CD4-positive, alpha-beta T cell (primary cell): ENCODE data around the gene ELP5. TPM values are rescaled to one million over a fixed set of nuclear protein-coding genes. Genes with fewer than 3 reads are reported as not detected.

Experiments used
- ATAC-seq: fragments of 200-7000 bp; cut with Tn5 transposase; one replicate; pipeline ENCODE4 v1.10.0; 2022; ENCODE audit warnings: mild to moderate bottlenecking; ENCODE audit not compliant: poor library complexity
- CTCF ChIA-PET: fragments of 350-600 bp; sonication (Branson Sonifier 250); formaldehyde crosslinking; loops from one replicate; lab custom pipeline; 2021; ENCODE audit warnings: antibody characterized with exemption, inconsistent platforms; lab: Charles Lee
- POLR2A ChIA-PET: fragments of 350-600 bp; sonication (Branson Sonifier 250); formaldehyde crosslinking; loops from one replicate; lab custom pipeline; 2021; ENCODE audit warnings: antibody characterized with exemption, inconsistent platforms; lab: Charles Lee
- DNase-seq, 14 experiments: peaks; one replicate each; pipeline ENCODE4 v3.0.0-alpha.2; 2013 to 2020; ENCODE audit warnings: mixed read lengths in 2 of 14
- H3K27ac ChIP-seq, 2 donors: one replicate each; pipeline versions ENCODE4 v1.5.1 to v1.7.0; 2013; ENCODE audit warnings: low read length in 2 of 2, low read depth in 1 of 2, mild to moderate bottlenecking in 1 of 2
- H3K27me3 ChIP-seq, 2 experiments: 1 replicate in 1 of 2; 2 replicates in 1 of 2; pipeline versions ENCODE4 v1.6.1 to v1.7.0; 2013; ENCODE audit warnings: low read length in 2 of 2, control low read depth in 1 of 2, mild to moderate bottlenecking in 1 of 2, moderate library complexity in 1 of 2; ENCODE audit not compliant: insufficient read depth in 2 of 2, control insufficient read depth in 1 of 2
- H3K36me3 ChIP-seq: one replicate; pipeline ENCODE4 v1.6.1; 2013; ENCODE audit warnings: low read length, control low read depth; ENCODE audit not compliant: insufficient read depth
- H3K4me1 ChIP-seq: one replicate; pipeline ENCODE4 v1.6.1; 2013; ENCODE audit warnings: low read length, control low read depth; ENCODE audit not compliant: insufficient read depth
- H3K4me3 ChIP-seq: one replicate; pipeline ENCODE4 v1.5.1; 2013; ENCODE audit warnings: mild to moderate bottlenecking, low read length, moderate library complexity
- H3K9me3 ChIP-seq, 2 experiments: 1 replicate in 1 of 2; 2 replicates in 1 of 2; pipeline versions ENCODE4 v1.6.1 to v1.7.0; 2013; ENCODE audit warnings: low read length in 2 of 2, mild to moderate bottlenecking in 2 of 2, control low read depth in 1 of 2, moderate library complexity in 1 of 2; ENCODE audit not compliant: control insufficient read depth in 1 of 2, insufficient read depth in 1 of 2
- H3K27ac Mint-ChIP-seq: one replicate; pipeline ENCODE4 v1.8.0; 2020; ENCODE audit warnings: mixed read lengths
- H3K27me3 Mint-ChIP-seq: one replicate; pipeline ENCODE4 v1.8.0; 2021; ENCODE audit warnings: mixed read lengths
- H3K36me3 Mint-ChIP-seq: one replicate; pipeline ENCODE4 v1.8.0; 2021; ENCODE audit warnings: low read depth, mixed read lengths
- H3K4me1 Mint-ChIP-seq: one replicate; pipeline ENCODE4 v1.8.0; 2021; ENCODE audit warnings: low read depth, mixed read lengths
- H3K4me3 Mint-ChIP-seq: one replicate; pipeline ENCODE4 v1.8.0; 2020; ENCODE audit warnings: mild to moderate bottlenecking, mixed read lengths
- H3K9me3 Mint-ChIP-seq: one replicate; pipeline ENCODE4 v1.8.0; 2020; ENCODE audit warnings: mixed read lengths
- CTCF ChIP-seq: fragments of 200-600 bp; IDR thresholded peaks from one replicate; pipeline ENCODE4 v1.8.0; 2022; ENCODE audit warnings: antibody characterized with exemption, mild to moderate bottlenecking
- intact Hi-C, 2 experiments: fragments of 100-400 bp; cut with DNase I in 1 of 2; cut with micrococcal nuclease in 1 of 2; formaldehyde crosslinking; loops; one replicate each; pipeline versions ENCODE4 v1.15.1 to v1.9.0; 2023 to 2025; cut with DNase I, micrococcal nuclease
- total RNA-seq, 174 experiments: library from RNA in 2 of 174; stranded (reverse) in 2 of 174; gene quantifications; one replicate each; pipeline ENCODE4 v1.2.3 and lab custom pipeline; 2021 to 2026

Gene ELP5
- total RNA-seq, 2 experiments from 2014 or later: 20.1 to 21.3 TPM

DNA sequence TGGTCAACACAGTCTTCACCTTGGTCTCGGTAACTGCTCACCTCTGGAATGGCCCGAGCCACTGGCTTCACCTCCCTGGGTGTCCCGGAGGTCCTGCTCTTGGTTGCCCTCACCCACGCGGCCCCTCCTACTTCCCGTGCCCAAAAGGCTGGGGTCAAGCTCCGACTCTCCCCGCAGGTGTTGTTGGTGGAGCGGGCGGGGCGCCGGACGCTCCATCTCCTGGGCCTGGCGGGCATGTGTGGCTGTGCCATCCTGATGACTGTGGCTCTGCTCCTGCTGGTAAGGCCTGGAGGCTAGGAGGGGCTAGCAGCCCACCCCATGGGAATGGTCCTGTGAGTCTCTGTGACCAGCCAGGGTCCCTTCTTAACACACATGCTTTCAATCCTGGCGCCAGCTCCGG, 32.9 kb downstream of the ELP5 start:
- Mint-ChIP-seq H3K9me3 (no peaks in the 10 kb centered on the region), H3K27me3 (peaks cover 55% of the 10 kb centered on the region), H3K4me3 (no peak overlapping the region), H3K36me3 (no peaks in the 10 kb centered on the region), H3K4me1 (peaks cover 26% of the 10 kb centered on the region), H3K27ac (no peak overlapping the region)
- Histone ChIP-seq H3K27ac (no peak overlapping the region), H3K36me3 (no peaks in the 10 kb centered on the region), H3K9me3 (peaks cover 0 to 9% of the 10 kb centered on the region in 2 experiments), H3K4me3 (no peak overlapping the region), H3K27me3 (peaks cover 38 to 47% of the 10 kb centered on the region in 2 experiments), H3K4me1 (peaks cover 28% of the 10 kb centered on the region)
- DNase-seq (no peak), ATAC-seq (no peak)
- CTCF ChIA-PET: interaction anchor here (1.2 kb wide), 1 partner anchor 12 kb away, joined by 4 read pairs; no protein-coding TSS in a partner anchor
- TF ChIP-seq CTCF: no peak
- POLR2A ChIA-PET: interaction anchor here (0.6 kb wide), 1 partner anchor 21 kb away, joined by 3 read pairs; no protein-coding TSS in a partner anchor
- intact Hi-C loops: loop anchor here in 1 of 2 experiments (5.0 kb wide), 1 partner anchor 238 kb away; no protein-coding TSS in a partner anchor

DNA sequence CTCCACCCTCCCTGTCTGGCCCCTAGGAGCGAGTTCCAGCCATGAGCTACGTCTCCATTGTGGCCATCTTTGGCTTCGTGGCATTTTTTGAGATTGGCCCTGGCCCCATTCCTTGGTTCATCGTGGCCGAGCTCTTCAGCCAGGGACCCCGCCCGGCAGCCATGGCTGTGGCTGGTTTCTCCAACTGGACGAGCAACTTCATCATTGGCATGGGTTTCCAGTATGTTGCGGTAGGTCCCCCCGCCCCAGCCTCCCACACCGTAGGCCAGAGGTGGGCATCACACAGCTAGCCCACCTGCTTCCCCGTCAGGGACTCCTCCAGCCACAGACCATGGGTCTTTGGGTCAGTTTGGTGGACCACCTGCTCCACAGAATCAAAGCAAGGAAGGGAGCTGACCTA, 33.7 kb downstream of the ELP5 start:
- Mint-ChIP-seq H3K9me3 (no peaks in the 10 kb centered on the region), H3K27ac (no peak overlapping the region), H3K4me3 (no peak overlapping the region), H3K4me1 (peaks cover 18% of the 10 kb centered on the region), H3K27me3 (peaks cover 55% of the 10 kb centered on the region), H3K36me3 (no peaks in the 10 kb centered on the region)
- ATAC-seq (no peak), DNase-seq (no peak)
- H3K4me3 ChIP-seq: no peak overlapping the region
- TF ChIP-seq CTCF: no peak
- H3K27ac ChIP-seq: no peak overlapping the region
- intact Hi-C loops: no loop called here
- H3K4me1 ChIP-seq: peaks cover 22% of the 10 kb centered on the region
- no peaks in the 10 kb centered on the region for H3K36me3 ChIP-seq
- H3K27me3 ChIP-seq: peaks cover 38 to 43% of the 10 kb centered on the region in 2 experiments
- ChIA-PET POLR2A (interaction anchor here (0.6 to 1.4 kb wide), 2 partner anchors 11 to 37 kb away, joined by 3 to 4 read pairs; no protein-coding TSS in a partner anchor), CTCF (interaction anchor here (1.0 to 1.2 kb wide), 2 partner anchors 10 to 12 kb away, joined by 4 to 5 read pairs; no protein-coding TSS in a partner anchor)
- peaks cover 0 to 9% of the 10 kb centered on the region in 2 experiments for H3K9me3 ChIP-seq

- ATAC-seq (no peak), DNase-seq (no peak)
- Mint-ChIP-seq H3K27me3 (peaks cover 41% of the 10 kb centered on the region), H3K9me3 (no peaks in the 10 kb centered on the region), H3K27ac (no peak overlapping the region), H3K4me3 (no peak overlapping the region), H3K4me1 (peaks cover 6% of the 10 kb centered on the region), H3K36me3 (no peaks in the 10 kb centered on the region)
- H3K4me1 ChIP-seq: peaks cover 10% of the 10 kb centered on the region
- ChIA-PET POLR2A (no interaction called here), CTCF (interaction anchor here (1.3 kb wide), 1 partner anchor 7 kb away, joined by 4 read pairs; no protein-coding TSS in a partner anchor)
- no peaks in the 10 kb centered on the region for H3K9me3 ChIP-seq
- H3K27ac ChIP-seq: no peak overlapping the region
- intact Hi-C loops: loop anchor here in 1 of 2 experiments (5.0 kb wide), 1 partner anchor 242 kb away; no protein-coding TSS in a partner anchor
- no peak overlapping the region for H3K4me3 ChIP-seq
- H3K36me3 ChIP-seq: no peaks in the 10 kb centered on the region
- H3K27me3 ChIP-seq: peaks cover 11 to 12% of the 10 kb centered on the region in 2 experiments
- no peak for TF ChIP-seq CTCF
Observed at GRCh38 chr17:7289256-7290032, 37.4 kb downstream of the ELP5 start.
